PC-3 (cell line): ENCODE data around the gene PAX2. TPM values are rescaled to one million over a fixed set of nuclear protein-coding genes. Genes with fewer than 3 reads are reported as not detected.

Experiments
- ATAC-seq: fragments of 200-7000 bp; cut with Tn5 transposase; 2 replicates; pipeline ENCODE4 v1.9.1; 2020; ENCODE audit warnings: mild to moderate bottlenecking, moderate library complexity
- BruUV-seq: library from RNA; stranded (reverse); fragments of 400-500 nt; replicated peaks from 2 replicates; lab custom pipeline; 2021; lab: Mats Ljungman, UMichigan
- CTCF ChIA-PET: fragments of 300-600 bp; sonication (Branson Sonifier 250); formaldehyde crosslinking; loops from one replicate; lab custom pipeline; 2022; ENCODE audit warnings: antibody characterized with exemption; lab: Charles Lee
- POLR2A ChIA-PET: fragments of 300-600 bp; sonication (Branson Sonifier 250); formaldehyde crosslinking; loops from one replicate; lab custom pipeline; 2022; ENCODE audit warnings: antibody characterized with exemption; ENCODE audit not compliant: unreplicated experiment; lab: Charles Lee
- DNase-seq: peaks from one replicate; pipeline ENCODE4 v3.0.0-alpha.2; 2015
- H2AFZ ChIP-seq: fragments of 300-600 bp; sonication (generic); 2 replicates; pipeline ENCODE4 v1.6.0; 2016; ENCODE audit warnings: antibody characterized with exemption, low read length
- H3F3A ChIP-seq: fragments of 300-600 bp; sonication (generic); one replicate; pipeline ENCODE4 v1.6.0; 2017; ENCODE audit warnings: antibody characterized with exemption, low read length, control low read depth, mild to moderate bottlenecking; ENCODE audit not compliant: unreplicated experiment
- H3K27ac ChIP-seq: fragments of 300-600 bp; sonication (generic); 2 replicates; pipeline ENCODE4 v1.5.1; 2016; ENCODE audit warnings: mild to moderate bottlenecking, low read length
- H3K27me3 ChIP-seq: fragments of 300-600 bp; sonication (generic); 2 replicates; pipeline ENCODE4 v1.6.1; 2016; ENCODE audit warnings: low read length, mixed read lengths
- H3K36me3 ChIP-seq: fragments of 300-600 bp; sonication (generic); 2 replicates; pipeline ENCODE4 v1.6.1; 2016; ENCODE audit warnings: low read depth, mixed run types, low read length, mixed read lengths
- H3K4me1 ChIP-seq: fragments of 300-600 bp; sonication (generic); 2 replicates; pipeline ENCODE4 v1.5.1; 2016; ENCODE audit warnings: low read length; ENCODE audit not compliant: insufficient read depth
- H3K4me2 ChIP-seq: fragments of 300-600 bp; sonication (generic); 2 replicates; pipeline ENCODE4 v1.6.0; 2016; ENCODE audit warnings: low read length
- H3K4me3 ChIP-seq: fragments of 300-600 bp; sonication (generic); 2 replicates; pipeline ENCODE4 v1.5.1; 2016; ENCODE audit warnings: mild to moderate bottlenecking, low read length, mixed read lengths
- H3K79me2 ChIP-seq: fragments of 300-600 bp; sonication (generic); 2 replicates; pipeline ENCODE4 v1.6.1; 2017; ENCODE audit warnings: low read length, mixed read lengths
- H3K9ac ChIP-seq: fragments of 300-600 bp; sonication (generic); 2 replicates; pipeline ENCODE4 v1.6.0; 2016; ENCODE audit warnings: mild to moderate bottlenecking, low read length
- H3K9me2 ChIP-seq: fragments of 300-600 bp; sonication (generic); replicated peaks from 2 replicates; pipeline ENCODE4 v1.6.1; 2016; ENCODE audit warnings: mixed run types, low read length, mixed read lengths
- H3K9me3 ChIP-seq: fragments of 300-600 bp; sonication (generic); 2 replicates; pipeline ENCODE4 v1.6.1; 2016; ENCODE audit warnings: low read length, mixed read lengths
- H4K20me1 ChIP-seq: fragments of 300-600 bp; sonication (generic); 2 replicates; pipeline ENCODE4 v1.6.1; 2016; ENCODE audit warnings: low read length, mixed read lengths
- EZH2 ChIP-seq: fragments of 300-600 bp; sonication (generic); IDR thresholded peaks from one replicate; pipeline ENCODE4 v1.6.1; 2017; ENCODE audit warnings: antibody characterized with exemption, mild to moderate bottlenecking, low read length; ENCODE audit not compliant: unreplicated experiment
- EZH2phosphoT487 ChIP-seq: fragments of 300-600 bp; sonication (generic); IDR thresholded peaks from 2 replicates; pipeline ENCODE4 v1.6.1; 2018; ENCODE audit warnings: mild to moderate bottlenecking, antibody characterized with exemption, low read length, borderline replicate concordance
- intact Hi-C: fragments of 100-400 bp; cut with micrococcal nuclease; formaldehyde crosslinking; loops from 2 replicates; pipeline ENCODE4 v1.9.0; 2023
- total RNA-seq: library from RNA; depleted of rRNA; stranded (reverse); fragments of >200 nt; gene quantifications from 2 replicates; pipeline ENCODE4 v1.2.3, GENCODE V29; 2014
- TF ChIP-seq, protein P1 (sequence below): fragments of 300-600 bp; sonication (generic); conservative IDR thresholded peaks from 2 replicates; pipeline ENCODE4 v1.5.1; 2017; ENCODE audit warnings: antibody characterized with exemption, low read depth, mild to moderate bottlenecking, low read length

PAX2 gene
- total RNA-seq, 1 experiment from 2014 or later, result not detected

DNA sequence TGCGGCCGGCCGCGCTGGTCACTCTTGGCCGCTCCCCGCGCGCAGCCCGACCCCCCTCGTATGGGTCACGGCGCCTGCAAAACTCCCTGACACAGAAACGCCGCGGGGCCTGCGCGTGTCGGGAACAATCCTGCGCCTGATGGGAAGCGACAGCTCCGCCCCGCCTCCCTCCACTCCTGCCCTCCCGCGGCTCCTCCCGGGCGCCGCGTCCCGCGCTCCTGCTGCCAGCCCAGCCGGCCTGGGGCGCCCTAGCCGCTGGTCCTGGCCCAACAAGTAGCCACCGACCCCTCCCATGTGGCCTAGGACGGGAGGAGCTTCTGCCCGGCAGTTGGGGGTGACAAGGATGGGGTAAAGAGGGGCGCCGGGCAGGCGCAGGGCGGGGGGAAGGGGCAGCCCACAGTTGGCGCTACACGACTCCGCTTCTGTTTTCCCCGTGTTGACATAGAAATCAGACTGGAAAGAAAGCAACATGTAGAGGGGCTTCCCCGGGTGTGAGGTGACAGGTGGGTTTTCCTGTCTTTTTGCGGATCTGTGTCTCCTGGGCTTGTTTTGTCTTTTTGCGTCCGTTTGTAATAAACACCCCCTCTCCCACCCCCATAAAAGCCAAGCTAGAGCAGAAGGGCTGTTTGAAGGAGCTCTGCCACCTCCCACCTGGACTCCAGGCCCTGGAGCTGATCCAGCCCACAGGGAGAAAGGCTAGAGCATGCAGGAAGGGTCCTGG lies 35.1 kb upstream of the PAX2 start:
- Histone ChIP-seq H3K79me2 (no peaks in the 10 kb centered on the region), H3K9me2 (no peaks in the 10 kb centered on the region), H3K9ac (no peak overlapping the region), H2AFZ (no peak overlapping the region), H3K27ac (no peak overlapping the region), H3K4me2 (no peak overlapping the region), H3K4me1 (no peaks in the 10 kb centered on the region), H3K9me3 (no peaks in the 10 kb centered on the region), H3F3A (no peaks in the 10 kb centered on the region), H3K4me3 (no peak overlapping the region), H3K27me3 (peaks cover 41% of the 10 kb centered on the region), H3K36me3 (no peaks in the 10 kb centered on the region), H4K20me1 (no peaks in the 10 kb centered on the region)
- CTCF ChIA-PET, result no interaction called here
- BruUV-seq, result no TSS peak
- DNase-seq, result no peak
- ATAC-seq, result no peak
- POLR2A ChIA-PET, result no interaction called here
- no peak for TF ChIP-seq EZH2phosphoT487
- intact Hi-C loops, result no loop called here

GRCh38 chr10:100713049-100713858 lies 32.1 kb upstream of the PAX2 start:
- Histone ChIP-seq H3K9me3 (no peaks in the 10 kb centered on the region), H3K9ac (no peak overlapping the region), H3K27ac (no peak overlapping the region), H3K4me1 (no peaks in the 10 kb centered on the region), H3F3A (no peaks in the 10 kb centered on the region), H3K79me2 (no peaks in the 10 kb centered on the region), H3K4me2 (no peak overlapping the region), H3K9me2 (no peaks in the 10 kb centered on the region), H3K27me3 (peaks cover 51% of the 10 kb centered on the region), H4K20me1 (no peaks in the 10 kb centered on the region), H3K36me3 (no peaks in the 10 kb centered on the region), H3K4me3 (no peak overlapping the region), H2AFZ (no peak overlapping the region)
- ATAC-seq, result no peak
- no TSS peak for BruUV-seq
- intact Hi-C loops, result no loop called here
- no peak for DNase-seq
- CTCF ChIA-PET, result interaction anchor here (0.6 kb wide), 1 partner anchor 115 kb away, joined by 6 read pairs; no protein-coding TSS in a partner anchor
- POLR2A ChIA-PET, result no interaction called here
- TF ChIP-seq EZH2 (no peak), EZH2phosphoT487 (no peak)
- TF ChIP-seq, protein P1, sequence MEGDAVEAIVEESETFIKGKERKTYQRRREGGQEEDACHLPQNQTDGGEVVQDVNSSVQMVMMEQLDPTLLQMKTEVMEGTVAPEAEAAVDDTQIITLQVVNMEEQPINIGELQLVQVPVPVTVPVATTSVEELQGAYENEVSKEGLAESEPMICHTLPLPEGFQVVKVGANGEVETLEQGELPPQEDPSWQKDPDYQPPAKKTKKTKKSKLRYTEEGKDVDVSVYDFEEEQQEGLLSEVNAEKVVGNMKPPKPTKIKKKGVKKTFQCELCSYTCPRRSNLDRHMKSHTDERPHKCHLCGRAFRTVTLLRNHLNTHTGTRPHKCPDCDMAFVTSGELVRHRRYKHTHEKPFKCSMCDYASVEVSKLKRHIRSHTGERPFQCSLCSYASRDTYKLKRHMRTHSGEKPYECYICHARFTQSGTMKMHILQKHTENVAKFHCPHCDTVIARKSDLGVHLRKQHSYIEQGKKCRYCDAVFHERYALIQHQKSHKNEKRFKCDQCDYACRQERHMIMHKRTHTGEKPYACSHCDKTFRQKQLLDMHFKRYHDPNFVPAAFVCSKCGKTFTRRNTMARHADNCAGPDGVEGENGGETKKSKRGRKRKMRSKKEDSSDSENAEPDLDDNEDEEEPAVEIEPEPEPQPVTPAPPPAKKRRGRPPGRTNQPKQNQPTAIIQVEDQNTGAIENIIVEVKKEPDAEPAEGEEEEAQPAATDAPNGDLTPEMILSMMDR, result no peak

GRCh38 chr10:100713859-100714565 lies 31.4 kb upstream of the PAX2 start:
- Histone ChIP-seq H3K79me2 (no peaks in the 10 kb centered on the region), H3K9me2 (no peaks in the 10 kb centered on the region), H3K9me3 (no peaks in the 10 kb centered on the region), H3K4me3 (no peak overlapping the region), H4K20me1 (no peaks in the 10 kb centered on the region), H3K27ac (no peak overlapping the region), H2AFZ (no peak overlapping the region), H3K4me1 (no peaks in the 10 kb centered on the region), H3K27me3 (peaks cover 50% of the 10 kb centered on the region), H3K36me3 (no peaks in the 10 kb centered on the region), H3K4me2 (no peak overlapping the region), H3K9ac (no peak overlapping the region), H3F3A (no peaks in the 10 kb centered on the region)
- ChIA-PET POLR2A (no interaction called here), CTCF (no interaction called here)
- BruUV-seq, result no TSS peak
- intact Hi-C loops, result no loop called here
- TF ChIP-seq EZH2 (no peak), EZH2phosphoT487 (no peak)
- TF ChIP-seq, protein P1, result no peak
- ATAC-seq (no peak), DNase-seq (no peak)
